ENCODE data around the gene C6orf89. TPM values are rescaled to one million over a fixed set of nuclear protein-coding genes. Genes with fewer than 3 reads are reported as not detected.
A peak's percentile ranks its signal among the peaks of the same experiment; 100 is the strongest.

The C6orf89 gene
- polyA plus RNA-seq, 3 donors, result 19.2 to 37.5 (median 29.2) TPM

- no peaks in the 10 kb centered on the region for H3K9me3 Mint-ChIP-seq
- no peaks in the 10 kb centered on the region for H3K36me3 ChIP-seq (replicated peaks in 1 of 2; ENCODE audit: control insufficient read depth in 1 of 2, insufficient read depth in 2 of 2, low read length in 2 of 2)
- WGBS (ENCODE audit: insufficient coverage), result 94% methylated on average over 2 of the region's 3 CpGs
- H3K27me3 ChIP-seq (ENCODE audit: control insufficient read depth in 2 of 2, insufficient read depth in 2 of 2, low read length in 2 of 2), result no peaks in the 10 kb centered on the region
- no peaks in the 10 kb centered on the region for H3K9me3 ChIP-seq (replicated peaks in 1 of 2; ENCODE audit: control insufficient read depth in 1 of 2, insufficient read depth in 1 of 2, low read length in 2 of 2)
- H3K4me3 ChIP-seq (replicated peaks in 1 of 3; ENCODE audit: low read depth in 2 of 3, low read length in 3 of 3), result no peak overlapping the region
- peaks cover 15 to 17% of the 10 kb centered on the region in 2 donors for H3K4me1 ChIP-seq (ENCODE audit: control insufficient read depth in 1 of 2, insufficient read depth in 2 of 2, low read length in 2 of 2)
- H2AFZ ChIP-seq (ENCODE audit: insufficient read depth, low read depth, low read length, poor library complexity, severe bottlenecking), result peak overlapping the region; percentile 98
- no peak for DNase-seq
- H3K79me2 ChIP-seq (ENCODE audit: insufficient read depth, low read length), result peaks cover 40% of the 10 kb centered on the region
- H3K27ac ChIP-seq (ENCODE audit: low read depth in 1 of 2, low read length in 2 of 2), result no peak overlapping the region
- H3K9ac ChIP-seq (ENCODE audit: insufficient read depth, low read length, poor library complexity, severe bottlenecking), result no peak overlapping the region
- H3K4me2 ChIP-seq (replicated peaks; ENCODE audit: extremely low read depth, low read length, poor library complexity, severe bottlenecking), result no peak overlapping the region
- peaks cover 3% of the 10 kb centered on the region in 2 donors for H3K36me3 Mint-ChIP-seq
- H3K4me1 Mint-ChIP-seq, result peaks cover 25% of the 10 kb centered on the region
- peaks cover 0 to 3% (median 0%) of the 10 kb centered on the region in 3 donors for H3K27me3 Mint-ChIP-seq (ENCODE audit: low read depth in 3 of 3)
- peaks cover 15% of the 10 kb centered on the region for H4K20me1 ChIP-seq (ENCODE audit: insufficient read depth, low read length)
- no peak overlapping the region for H3K27ac Mint-ChIP-seq
- intact Hi-C loops (cut with micrococcal nuclease), result loop anchor here (2.0 to 10.0 kb wide), 4 partner anchors 32 to 330 kb away; no protein-coding TSS in a partner anchor
- H3K4me3 Mint-ChIP-seq, result no peak overlapping the region
- TF ChIP-seq, protein P1, sequence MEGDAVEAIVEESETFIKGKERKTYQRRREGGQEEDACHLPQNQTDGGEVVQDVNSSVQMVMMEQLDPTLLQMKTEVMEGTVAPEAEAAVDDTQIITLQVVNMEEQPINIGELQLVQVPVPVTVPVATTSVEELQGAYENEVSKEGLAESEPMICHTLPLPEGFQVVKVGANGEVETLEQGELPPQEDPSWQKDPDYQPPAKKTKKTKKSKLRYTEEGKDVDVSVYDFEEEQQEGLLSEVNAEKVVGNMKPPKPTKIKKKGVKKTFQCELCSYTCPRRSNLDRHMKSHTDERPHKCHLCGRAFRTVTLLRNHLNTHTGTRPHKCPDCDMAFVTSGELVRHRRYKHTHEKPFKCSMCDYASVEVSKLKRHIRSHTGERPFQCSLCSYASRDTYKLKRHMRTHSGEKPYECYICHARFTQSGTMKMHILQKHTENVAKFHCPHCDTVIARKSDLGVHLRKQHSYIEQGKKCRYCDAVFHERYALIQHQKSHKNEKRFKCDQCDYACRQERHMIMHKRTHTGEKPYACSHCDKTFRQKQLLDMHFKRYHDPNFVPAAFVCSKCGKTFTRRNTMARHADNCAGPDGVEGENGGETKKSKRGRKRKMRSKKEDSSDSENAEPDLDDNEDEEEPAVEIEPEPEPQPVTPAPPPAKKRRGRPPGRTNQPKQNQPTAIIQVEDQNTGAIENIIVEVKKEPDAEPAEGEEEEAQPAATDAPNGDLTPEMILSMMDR (IDR thresholded peaks at IDR 0.05), result no peak
These were observed 1.1 kb upstream of the C6orf89 start for GRCh38 chr6:36884610-36885009.

DNA sequence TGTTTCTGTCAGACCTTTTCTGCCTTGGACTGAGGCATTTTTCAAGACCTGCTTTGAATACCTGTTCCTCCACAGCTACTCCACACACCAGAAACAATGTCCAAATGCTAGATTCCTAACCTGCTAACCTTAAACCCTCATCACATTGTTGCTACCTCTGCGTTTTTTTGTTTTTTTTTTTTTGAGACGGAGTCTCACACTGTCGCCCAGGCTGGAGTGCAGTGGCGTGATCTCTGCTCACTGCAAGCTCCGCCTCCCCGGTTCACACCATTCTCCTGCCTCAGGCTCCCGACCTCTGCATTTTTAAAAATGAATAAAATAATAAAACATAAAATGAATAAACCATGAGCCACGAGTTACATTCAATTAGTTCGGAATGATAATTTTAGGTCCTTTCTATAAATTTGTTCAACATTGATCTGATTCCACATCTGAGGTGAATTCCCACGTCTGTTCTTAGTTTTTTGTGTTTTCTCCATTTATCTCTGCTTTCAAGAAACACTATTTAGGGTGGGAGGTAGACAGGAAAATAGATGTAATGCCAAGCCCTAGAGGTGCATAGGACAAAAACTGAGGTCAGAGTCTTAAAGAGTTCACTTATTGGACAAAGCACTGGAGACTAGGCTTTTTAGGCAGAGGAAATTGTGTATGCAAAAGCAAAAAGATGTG lies 1.3 kb downstream of the C6orf89 start:
- Histone ChIP-seq H3K9ac (ENCODE audit: insufficient read depth, low read length, poor library complexity, severe bottlenecking) (no peak overlapping the region), H2AFZ (ENCODE audit: insufficient read depth, low read depth, low read length, poor library complexity, severe bottlenecking) (no peak overlapping the region), H3K4me1 (ENCODE audit: control insufficient read depth in 1 of 2, insufficient read depth in 2 of 2, low read length in 2 of 2) (peaks cover 15 to 17% of the 10 kb centered on the region in 2 donors), H3K4me3 (replicated peaks in 1 of 3; ENCODE audit: low read depth in 2 of 3, low read length in 3 of 3) (no peak overlapping the region), H3K4me2 (replicated peaks; ENCODE audit: extremely low read depth, low read length, poor library complexity, severe bottlenecking) (peak overlapping the region; percentile 80), H3K79me2 (ENCODE audit: insufficient read depth, low read length) (peaks cover 58% of the 10 kb centered on the region), H3K36me3 (replicated peaks in 1 of 2; ENCODE audit: control insufficient read depth in 1 of 2, insufficient read depth in 2 of 2, low read length in 2 of 2) (peaks cover 0 to 5% of the 10 kb centered on the region in 2 donors), H4K20me1 (ENCODE audit: insufficient read depth, low read length) (peaks cover 27% of the 10 kb centered on the region), H3K27me3 (ENCODE audit: control insufficient read depth in 2 of 2, insufficient read depth in 2 of 2, low read length in 2 of 2) (no peaks in the 10 kb centered on the region), H3K9me3 (replicated peaks in 1 of 2; ENCODE audit: control insufficient read depth in 1 of 2, insufficient read depth in 1 of 2, low read length in 2 of 2) (no peaks in the 10 kb centered on the region), H3K27ac (ENCODE audit: low read depth in 1 of 2, low read length in 2 of 2) (no peak overlapping the region)
- Mint-ChIP-seq H3K4me3 (peak overlapping the region; percentile 53 to 89), H3K9me3 (no peaks in the 10 kb centered on the region), H3K36me3 (peaks cover 5% of the 10 kb centered on the region in 2 donors), H3K27me3 (ENCODE audit: low read depth in 3 of 3) (no peaks in the 10 kb centered on the region), H3K27ac (peak overlapping the region in 1 of 7 donors; percentile 12), H3K4me1 (peaks cover 25% of the 10 kb centered on the region)
- intact Hi-C loops (cut with micrococcal nuclease), result loop anchor here (5.0 to 10.0 kb wide), 3 partner anchors 35 to 328 kb away; no protein-coding TSS in a partner anchor
- WGBS (ENCODE audit: insufficient coverage), result no CpG with 5 or more reads among the region's 10 CpGs
- TF ChIP-seq, protein P1 (IDR thresholded peaks at IDR 0.05), result no peak
- DNase-seq, result no peak

Measured in CD14-positive monocyte (primary cell).